ENCODE measurements around the gene SEC62.
A peak's percentile ranks its signal among the peaks of the same experiment; 100 is the strongest.

Gene SEC62

DNA sequence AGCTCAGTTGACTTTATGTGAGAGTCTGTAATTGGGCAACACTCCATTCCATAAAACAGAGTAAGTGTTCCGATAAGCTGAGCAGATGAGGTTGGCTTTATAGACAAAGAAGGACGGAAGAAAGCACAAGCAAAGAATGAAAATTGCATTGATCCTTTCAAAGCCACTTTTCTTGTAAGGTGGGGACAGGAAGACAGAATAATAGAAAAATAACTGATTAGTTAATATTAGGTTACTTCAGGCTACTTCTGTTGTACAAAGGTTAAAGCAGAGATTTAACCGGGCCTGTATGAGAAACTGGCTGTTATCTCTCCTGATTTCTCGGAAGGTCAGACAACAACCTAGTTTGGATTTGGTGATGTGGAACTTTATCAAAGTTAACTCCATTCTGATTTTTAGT lies 55.7 kb downstream of the SEC62 start:
- DNase-seq = no peak

GRCh38 chr3:170023165-170023564 lies 56.6 kb downstream of the SEC62 start:
- DNase-seq = no peak

DNA sequence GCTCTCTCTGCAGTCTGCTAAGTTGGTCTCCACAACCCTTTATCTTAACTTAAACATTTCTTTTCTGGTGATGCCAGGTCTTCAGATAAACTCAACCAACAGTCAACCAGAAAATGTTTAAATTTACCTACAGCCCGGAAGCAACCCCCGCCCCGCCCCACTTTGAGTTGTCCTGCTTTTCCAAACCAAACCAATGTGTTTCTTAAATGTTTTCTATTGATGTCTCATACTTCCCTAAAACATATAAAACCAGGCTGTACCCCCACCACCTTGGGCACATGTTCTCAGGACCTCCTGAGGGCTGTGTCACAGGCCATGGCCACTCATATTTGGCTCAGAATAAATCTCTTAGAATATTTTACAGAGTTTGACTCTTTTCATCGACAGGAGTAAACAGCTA lies 58.0 kb downstream of the SEC62 start:
- no peak for DNase-seq

DNA sequence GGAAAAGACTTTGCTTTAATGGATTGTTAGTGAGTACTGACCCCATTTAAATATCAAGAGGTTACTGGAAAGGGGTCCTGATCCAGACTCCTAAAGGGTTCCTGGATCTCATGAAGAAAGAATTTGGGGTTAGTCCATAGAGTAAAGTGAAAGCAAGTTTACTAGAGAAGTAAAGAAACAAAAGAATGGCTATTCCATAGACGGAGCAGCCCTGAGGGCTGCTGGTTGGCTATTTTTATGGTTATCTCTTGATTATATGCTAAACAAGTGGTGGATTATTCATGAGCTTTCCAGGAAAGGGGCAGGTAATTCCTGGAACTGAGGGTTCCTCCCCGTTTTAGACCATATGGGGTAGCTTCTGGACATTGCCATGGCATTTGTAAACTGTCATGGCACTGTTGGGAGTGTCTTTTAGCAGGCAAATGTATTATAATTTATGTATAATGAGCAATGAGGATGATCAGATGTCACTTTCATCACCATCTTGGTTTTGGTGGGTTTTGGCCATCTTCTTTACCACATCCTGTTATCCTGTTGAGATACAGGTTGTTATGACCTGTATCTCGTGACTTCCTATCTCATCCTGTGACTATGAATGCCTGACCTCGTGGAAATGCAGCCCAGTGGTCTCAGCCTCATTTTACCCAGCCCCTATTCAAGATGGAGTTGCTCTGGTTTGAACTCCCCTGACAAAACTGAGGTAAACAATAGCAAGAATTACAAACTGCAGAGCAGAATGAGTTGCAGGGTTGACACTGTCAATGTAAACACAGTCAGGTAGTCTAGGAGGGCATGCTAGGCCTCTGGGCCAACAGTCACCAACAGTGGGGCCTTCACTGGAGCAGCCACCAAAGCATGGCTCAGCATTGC lies 60.9 kb downstream of the SEC62 start:
- no peak for DNase-seq

- DNase-seq = no peak
These were observed 66.9 kb downstream of the SEC62 start for GRCh38 chr3:170033489-170033888.

GRCh38 chr3:170037463-170038433 lies 71.1 kb downstream of the SEC62 start, which contains the start of gene GPR160:
TSS of gene GPR160 (plus strand) at chr3:170037995. CDS start at chr3:170083973, 45,978 bp downstream.
- DNase-seq = peak; percentile 28

- DNase-seq = peak; percentile 16
These were observed 72.0 kb downstream of the SEC62 start for GRCh38 chr3:170038434-170039110.

- DNase-seq = no peak
These were observed 73.8 kb downstream of the SEC62 start for GRCh38 chr3:170040418-170040817.

GRCh38 chr3:170043506-170043905 lies 76.9 kb downstream of the SEC62 start:
- DNase-seq = no peak

DNA sequence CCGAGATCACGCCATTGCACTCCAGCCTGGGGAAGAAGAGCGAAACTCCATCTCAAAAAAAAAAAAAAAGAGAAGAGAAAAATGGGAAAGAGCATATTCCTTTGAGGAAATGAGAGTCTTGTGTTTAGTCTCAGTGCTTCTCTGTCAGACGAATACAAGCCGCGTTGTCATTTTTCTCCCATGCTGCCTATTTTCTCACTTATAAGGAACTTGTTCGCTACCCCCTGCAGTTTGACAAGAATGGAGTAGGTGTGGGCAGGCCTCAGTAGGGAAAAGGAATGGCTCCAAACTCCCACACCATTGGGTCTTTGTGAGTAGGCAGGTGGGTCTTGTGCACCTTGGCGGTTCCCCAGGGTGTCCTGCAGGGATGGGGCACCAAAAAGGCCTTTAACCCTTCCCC lies 77.7 kb downstream of the SEC62 start:
- no peak for DNase-seq

- DNase-seq = no peak
These were observed 78.2 kb downstream of the SEC62 start for GRCh38 chr3:170044795-170045244.

- no peak for DNase-seq
These were observed 79.9 kb downstream of the SEC62 start for GRCh38 chr3:170046269-170047132.

DNA sequence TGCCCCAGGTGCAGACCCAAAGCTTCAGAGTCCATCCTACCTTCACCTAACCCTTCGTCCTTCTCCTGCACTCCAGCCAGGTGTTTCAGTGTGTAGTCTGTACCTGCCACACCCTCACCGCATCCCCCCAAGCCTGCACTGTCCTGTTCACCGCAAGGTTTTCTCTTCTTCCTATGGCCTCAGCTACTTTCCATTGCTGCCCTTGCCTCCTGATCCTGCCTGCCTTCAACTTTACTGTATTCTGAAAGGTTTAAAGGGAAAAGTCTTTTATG lies 80.5 kb downstream of the SEC62 start:
- no peak for DNase-seq
